ENCODE results near the gene ZNF444.

ZNF444 gene

DNA sequence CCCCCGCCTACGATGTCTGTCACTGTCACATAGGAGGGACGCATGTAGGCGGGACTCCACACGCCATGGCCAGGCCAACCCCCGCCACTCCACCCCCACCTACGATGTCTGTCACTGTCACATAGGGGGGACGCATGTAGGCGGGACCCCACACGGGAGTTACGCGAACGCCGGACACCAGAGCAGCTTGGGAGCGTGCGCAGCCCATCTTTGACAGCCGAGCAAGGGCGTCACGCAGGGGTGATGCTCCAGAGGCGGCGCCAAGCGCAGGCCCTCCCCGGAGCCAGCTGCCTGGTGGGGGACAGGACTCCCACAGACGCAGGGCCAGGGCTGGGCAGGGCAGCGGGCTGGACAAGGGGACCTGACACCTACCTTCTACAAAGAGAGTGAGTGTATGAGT is 40.0 kb upstream of the ZNF444 start:
- TF ChIP-seq POLR2AphosphoS5 (IDR thresholded peaks at IDR 0.05; ENCODE audit: low read depth, low read length) (no peak), FOXP2 (optimal IDR thresholded peaks at IDR 0.05; ENCODE audit: borderline replicate concordance, extremely low read depth, extremely low read length, insufficient read depth) (no peak), TAF1 (IDR thresholded peaks at IDR 0.05; ENCODE audit: borderline replicate concordance, insufficient read depth, low read length) (no peak), SIN3A (IDR thresholded peaks at IDR 0.05; ENCODE audit: borderline replicate concordance, insufficient read depth, low read length) (no peak)

DNA sequence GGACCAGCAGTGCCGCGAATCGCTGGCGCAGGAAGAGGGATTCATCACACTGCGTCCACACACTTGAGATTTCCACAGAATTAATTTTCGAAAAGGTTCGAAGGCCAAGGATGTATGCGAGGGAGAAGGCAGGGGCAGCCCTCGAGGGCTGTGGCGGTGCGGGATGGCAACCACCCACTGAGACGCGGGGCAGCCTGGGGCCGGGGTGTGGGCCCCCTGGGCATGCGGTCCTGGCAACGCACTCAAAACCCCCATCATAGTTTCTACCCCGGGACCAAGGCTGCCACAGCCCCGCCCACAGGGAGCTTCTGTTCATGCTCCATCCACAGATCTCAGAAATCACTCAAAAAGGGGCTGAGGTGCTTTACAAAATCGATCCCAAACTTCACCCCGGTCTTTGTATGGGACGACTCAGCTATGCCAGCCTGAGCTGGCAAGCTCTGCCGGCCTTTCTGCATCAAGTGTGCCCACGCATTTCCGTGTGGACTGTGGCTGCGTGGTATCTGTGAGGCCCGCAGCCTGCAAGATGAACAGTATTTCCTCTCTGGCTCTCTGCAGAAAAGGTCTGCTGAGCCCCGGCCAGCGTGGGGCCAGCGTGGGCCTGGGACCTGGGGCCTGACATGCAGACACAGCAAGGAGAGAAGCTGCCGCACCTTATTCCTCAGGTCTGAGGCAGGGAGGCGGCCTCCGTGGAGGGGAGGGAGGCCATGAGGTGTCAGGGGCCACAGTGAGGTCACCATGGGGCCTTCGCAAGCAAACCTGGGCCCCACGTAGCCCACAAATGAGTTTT is 39.1 kb upstream of the ZNF444 start:
- no peak for TF ChIP-seq FOXP2 (optimal IDR thresholded peaks at IDR 0.05; ENCODE audit: borderline replicate concordance, extremely low read depth, extremely low read length, insufficient read depth)
- TF ChIP-seq, protein P1, sequence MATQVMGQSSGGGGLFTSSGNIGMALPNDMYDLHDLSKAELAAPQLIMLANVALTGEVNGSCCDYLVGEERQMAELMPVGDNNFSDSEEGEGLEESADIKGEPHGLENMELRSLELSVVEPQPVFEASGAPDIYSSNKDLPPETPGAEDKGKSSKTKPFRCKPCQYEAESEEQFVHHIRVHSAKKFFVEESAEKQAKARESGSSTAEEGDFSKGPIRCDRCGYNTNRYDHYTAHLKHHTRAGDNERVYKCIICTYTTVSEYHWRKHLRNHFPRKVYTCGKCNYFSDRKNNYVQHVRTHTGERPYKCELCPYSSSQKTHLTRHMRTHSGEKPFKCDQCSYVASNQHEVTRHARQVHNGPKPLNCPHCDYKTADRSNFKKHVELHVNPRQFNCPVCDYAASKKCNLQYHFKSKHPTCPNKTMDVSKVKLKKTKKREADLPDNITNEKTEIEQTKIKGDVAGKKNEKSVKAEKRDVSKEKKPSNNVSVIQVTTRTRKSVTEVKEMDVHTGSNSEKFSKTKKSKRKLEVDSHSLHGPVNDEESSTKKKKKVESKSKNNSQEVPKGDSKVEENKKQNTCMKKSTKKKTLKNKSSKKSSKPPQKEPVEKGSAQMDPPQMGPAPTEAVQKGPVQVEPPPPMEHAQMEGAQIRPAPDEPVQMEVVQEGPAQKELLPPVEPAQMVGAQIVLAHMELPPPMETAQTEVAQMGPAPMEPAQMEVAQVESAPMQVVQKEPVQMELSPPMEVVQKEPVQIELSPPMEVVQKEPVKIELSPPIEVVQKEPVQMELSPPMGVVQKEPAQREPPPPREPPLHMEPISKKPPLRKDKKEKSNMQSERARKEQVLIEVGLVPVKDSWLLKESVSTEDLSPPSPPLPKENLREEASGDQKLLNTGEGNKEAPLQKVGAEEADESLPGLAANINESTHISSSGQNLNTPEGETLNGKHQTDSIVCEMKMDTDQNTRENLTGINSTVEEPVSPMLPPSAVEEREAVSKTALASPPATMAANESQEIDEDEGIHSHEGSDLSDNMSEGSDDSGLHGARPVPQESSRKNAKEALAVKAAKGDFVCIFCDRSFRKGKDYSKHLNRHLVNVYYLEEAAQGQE (IDR thresholded peaks at IDR 0.05; ENCODE audit: insufficient read depth in 1 of 2, low read depth in 2 of 2, low read length in 2 of 2), result no peak

DNA sequence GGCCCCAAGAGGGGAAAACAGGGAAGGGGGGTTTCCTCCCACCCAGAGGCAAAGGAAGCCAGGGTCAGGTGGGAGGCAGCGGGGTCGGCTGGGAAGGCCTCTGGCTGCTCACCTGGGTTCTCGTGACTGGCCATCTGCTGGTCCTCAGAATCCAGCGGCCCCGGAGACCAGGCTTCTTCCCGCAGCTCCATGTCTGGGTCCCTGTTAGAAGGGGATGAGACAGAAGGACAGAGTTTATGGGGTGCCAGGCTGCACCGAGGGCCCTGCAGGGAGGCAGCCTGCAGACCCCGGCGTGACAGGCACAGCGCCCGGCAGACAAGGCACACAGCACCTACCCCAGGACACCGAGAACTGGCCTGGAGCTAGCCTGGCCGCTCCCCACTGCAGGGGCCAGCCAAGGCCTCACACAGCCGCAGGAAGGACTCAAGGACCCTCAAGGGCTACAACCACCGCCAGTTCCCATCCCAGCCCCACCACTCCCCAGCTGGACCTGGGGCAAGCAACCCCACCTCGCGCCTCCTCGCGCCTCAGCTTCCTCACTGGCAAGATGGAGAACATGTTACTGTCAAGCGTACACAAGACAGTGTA is 38.0 kb upstream of the ZNF444 start:
- TF ChIP-seq FOXP2 (optimal IDR thresholded peaks at IDR 0.05; ENCODE audit: borderline replicate concordance, extremely low read depth, extremely low read length, insufficient read depth), result no peak
- TF ChIP-seq, protein P1 (IDR thresholded peaks at IDR 0.05; ENCODE audit: insufficient read depth in 1 of 2, low read depth in 2 of 2, low read length in 2 of 2), result no peak
- TF ChIP-seq SIN3A (IDR thresholded peaks at IDR 0.05; ENCODE audit: borderline replicate concordance, insufficient read depth, low read length), result no peak
- no peak for TF ChIP-seq POLR2AphosphoS5 (IDR thresholded peaks at IDR 0.05; ENCODE audit: low read depth, low read length)
- TF ChIP-seq TAF1 (IDR thresholded peaks at IDR 0.05; ENCODE audit: borderline replicate concordance, insufficient read depth, low read length), result no peak

DNA sequence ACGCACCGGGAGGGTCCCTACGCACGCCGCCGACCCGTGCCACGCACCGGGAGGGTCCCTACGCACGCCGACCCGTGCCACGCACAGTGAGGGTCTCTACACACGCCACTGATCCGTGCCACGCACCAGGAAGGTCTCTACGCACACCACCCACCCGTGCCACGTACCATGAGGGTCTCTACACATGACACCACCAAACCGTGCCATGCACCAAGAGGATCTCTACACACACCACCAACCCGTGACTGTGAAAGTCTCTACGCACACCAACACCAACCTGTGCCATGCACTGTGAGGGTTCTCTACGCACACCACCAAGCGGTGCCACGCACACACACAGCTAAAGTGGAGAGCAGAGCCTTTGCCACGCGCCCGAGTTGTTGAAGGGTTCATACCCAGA is 36.7 kb upstream of the ZNF444 start:
- TF ChIP-seq TAF1 (IDR thresholded peaks at IDR 0.05; ENCODE audit: borderline replicate concordance, insufficient read depth, low read length) (no peak), SIN3A (IDR thresholded peaks at IDR 0.05; ENCODE audit: borderline replicate concordance, insufficient read depth, low read length) (no peak), FOXP2 (optimal IDR thresholded peaks at IDR 0.05; ENCODE audit: borderline replicate concordance, extremely low read depth, extremely low read length, insufficient read depth) (no peak), POLR2AphosphoS5 (IDR thresholded peaks at IDR 0.05; ENCODE audit: low read depth, low read length) (no peak)
- TF ChIP-seq, protein P1 (IDR thresholded peaks at IDR 0.05; ENCODE audit: insufficient read depth in 1 of 2, low read depth in 2 of 2, low read length in 2 of 2), result no peak

DNA sequence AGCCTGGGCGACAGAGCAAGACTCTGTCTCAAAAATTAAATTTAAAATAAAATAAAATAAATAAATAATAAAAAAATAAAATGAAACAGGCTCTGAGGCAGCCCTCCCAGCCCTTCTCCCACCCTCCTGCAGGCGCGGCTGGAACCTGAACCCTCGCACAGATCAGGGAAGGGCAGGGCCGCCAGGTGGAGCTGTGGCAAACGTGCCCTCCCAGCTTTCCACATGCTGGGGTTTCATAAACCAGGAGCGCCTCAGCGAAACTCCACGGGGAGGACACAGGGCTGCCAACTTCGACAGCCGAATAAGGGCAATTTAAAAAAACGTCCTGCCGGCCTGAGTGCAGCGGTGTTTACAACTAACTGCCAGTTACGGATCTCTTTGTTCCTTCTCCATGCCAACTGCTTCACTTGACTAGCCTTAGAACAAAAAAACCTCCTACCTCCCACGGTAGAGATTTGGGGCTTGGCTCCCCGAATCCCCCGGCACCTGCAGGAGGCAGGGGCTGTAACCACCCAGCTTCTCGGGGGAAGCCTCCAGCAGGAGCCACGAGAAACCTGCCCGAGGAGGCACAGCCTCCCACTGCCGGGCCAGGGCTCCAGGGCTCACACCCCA is 35.9 kb upstream of the ZNF444 start:
- no peak for TF ChIP-seq POLR2AphosphoS5 (IDR thresholded peaks at IDR 0.05; ENCODE audit: low read depth, low read length)
- peak; percentile 41 for TF ChIP-seq FOXP2 (optimal IDR thresholded peaks at IDR 0.05; ENCODE audit: borderline replicate concordance, extremely low read depth, extremely low read length, insufficient read depth)

DNA sequence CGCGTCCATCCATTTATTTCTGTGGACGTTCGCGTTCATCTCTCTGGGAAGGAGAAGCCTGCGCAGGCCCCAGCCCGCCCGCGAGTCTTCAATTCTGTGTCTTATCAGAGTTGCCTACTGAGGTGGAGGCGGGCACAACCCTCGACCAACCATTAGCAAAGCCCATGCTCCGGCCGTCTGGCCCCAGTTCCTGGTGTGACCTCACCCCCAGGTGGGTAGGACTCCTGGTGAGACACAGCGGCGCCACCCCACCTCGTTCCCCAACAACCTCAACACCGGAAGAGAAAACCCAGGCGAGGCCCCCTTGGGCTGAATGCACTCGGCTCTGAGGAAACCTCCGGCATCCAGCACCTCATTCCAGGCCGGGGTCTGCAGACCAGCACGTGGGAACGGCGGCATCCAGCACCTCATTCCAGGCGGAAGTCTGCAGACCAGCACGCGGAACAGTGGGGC is 34.7 kb upstream of the ZNF444 start:
- TF ChIP-seq POLR2AphosphoS5 (IDR thresholded peaks at IDR 0.05; ENCODE audit: low read depth, low read length) (no peak), TAF1 (IDR thresholded peaks at IDR 0.05; ENCODE audit: borderline replicate concordance, insufficient read depth, low read length) (no peak), SIN3A (IDR thresholded peaks at IDR 0.05; ENCODE audit: borderline replicate concordance, insufficient read depth, low read length) (no peak), FOXP2 (optimal IDR thresholded peaks at IDR 0.05; ENCODE audit: borderline replicate concordance, extremely low read depth, extremely low read length, insufficient read depth) (no peak)
- TF ChIP-seq, protein P1 (IDR thresholded peaks at IDR 0.05; ENCODE audit: insufficient read depth in 1 of 2, low read depth in 2 of 2, low read length in 2 of 2), result no peak

Data from PFSK-1 (cell line).